Measurements from ENCODE around the gene FLACC1.

Gene FLACC1

GRCh38 chr2:201275990-201276389, 81.2 kb downstream of the FLACC1 start:
- no peak for DNase-seq (ENCODE audit: low read depth in 2 of 2)

GRCh38 chr2:201275069-201275468, 82.1 kb downstream of the FLACC1 start:
- DNase-seq (ENCODE audit: low read depth in 2 of 2): no peak

- DNase-seq (ENCODE audit: low read depth in 2 of 2): no peak
Observed at GRCh38 chr2:201273330-201273983, 83.7 kb downstream of the FLACC1 start.

- DNase-seq (ENCODE audit: low read depth in 2 of 2): no peak
Observed at GRCh38 chr2:201271917-201272316, 85.2 kb downstream of the FLACC1 start.

DNA sequence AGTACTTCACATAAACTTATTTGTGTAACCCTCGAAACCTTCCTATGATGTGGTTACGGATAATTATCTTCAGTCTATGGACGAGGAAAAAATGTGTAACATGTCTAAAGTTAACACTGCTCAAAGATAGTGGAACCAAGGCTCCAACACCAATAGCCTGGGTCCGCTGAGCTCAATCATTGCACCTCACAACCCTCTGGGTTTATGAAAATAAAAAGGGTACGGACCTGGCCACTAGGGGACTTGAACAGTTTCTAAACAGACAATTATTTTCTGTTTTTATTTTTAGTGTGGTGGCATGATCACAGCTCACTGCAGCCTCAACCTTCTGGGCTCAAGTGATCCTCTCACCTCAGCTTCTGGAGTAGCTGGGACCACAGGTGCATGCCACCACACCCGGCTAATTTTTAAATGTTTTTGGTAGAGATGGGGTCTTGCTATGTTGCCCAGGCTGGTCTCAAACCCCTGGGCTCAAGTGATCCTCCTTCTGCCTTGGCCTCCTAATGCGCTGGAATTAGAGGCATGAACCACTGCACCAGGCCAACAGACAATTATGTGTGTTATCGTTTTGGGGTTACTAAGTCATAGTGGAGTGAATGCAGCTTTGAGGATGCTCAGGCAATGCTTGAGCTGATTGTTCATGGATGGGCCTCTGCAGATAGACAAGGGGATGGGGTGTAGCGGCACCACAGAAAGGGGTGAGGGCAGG, 86.7 kb downstream of the FLACC1 start:
- DNase-seq (ENCODE audit: low read depth in 2 of 2): no peak

DNA sequence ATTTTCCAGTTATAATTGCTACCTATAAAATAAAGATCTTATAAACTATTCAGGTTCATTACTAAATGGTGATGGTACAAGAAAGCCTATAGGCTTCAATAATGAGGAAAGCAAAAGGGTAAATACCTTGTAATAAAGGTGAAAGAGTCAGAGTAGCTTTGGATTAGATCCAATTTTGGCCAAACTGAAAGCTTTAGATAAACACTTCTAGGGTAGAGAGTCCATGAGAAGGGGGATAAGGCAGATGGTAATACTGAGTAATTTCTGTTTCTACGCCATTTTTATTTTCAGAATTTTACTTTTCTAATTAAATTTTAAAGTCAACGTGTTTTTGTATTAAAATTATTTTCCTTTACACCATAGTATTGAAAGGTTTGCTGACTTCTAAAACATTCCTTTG, 87.4 kb downstream of the FLACC1 start:
- DNase-seq (ENCODE audit: low read depth in 2 of 2): no peak

- no peak for DNase-seq (ENCODE audit: low read depth in 2 of 2)
Observed at GRCh38 chr2:201267278-201268030, 89.7 kb downstream of the FLACC1 start.

GRCh38 chr2:201266629-201267028, 90.5 kb downstream of the FLACC1 start:
- DNase-seq (ENCODE audit: low read depth in 2 of 2): no peak

- DNase-seq (ENCODE audit: low read depth in 2 of 2): no peak
Observed at GRCh38 chr2:201264472-201265173, 92.5 kb downstream of the FLACC1 start.

DNA sequence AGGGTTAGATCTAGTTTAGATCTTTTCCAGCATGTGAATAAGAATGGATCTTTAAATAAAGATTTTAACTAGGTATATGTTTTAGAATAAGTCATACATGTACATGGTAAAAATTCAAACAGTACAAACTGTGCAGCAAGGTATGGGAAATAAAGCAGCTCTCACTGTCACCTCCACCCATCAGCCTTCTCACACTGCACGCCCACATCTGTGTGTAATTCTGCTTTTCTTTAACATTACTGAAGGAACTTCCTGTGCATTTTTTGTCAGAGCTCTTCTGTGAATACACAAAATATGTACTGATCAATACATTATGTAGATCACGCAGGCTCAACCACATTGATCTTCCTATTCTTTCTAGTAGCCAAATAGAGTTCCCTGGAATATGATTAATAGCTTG, 93.4 kb downstream of the FLACC1 start:
- DNase-seq (ENCODE audit: low read depth in 2 of 2): no peak

DNA sequence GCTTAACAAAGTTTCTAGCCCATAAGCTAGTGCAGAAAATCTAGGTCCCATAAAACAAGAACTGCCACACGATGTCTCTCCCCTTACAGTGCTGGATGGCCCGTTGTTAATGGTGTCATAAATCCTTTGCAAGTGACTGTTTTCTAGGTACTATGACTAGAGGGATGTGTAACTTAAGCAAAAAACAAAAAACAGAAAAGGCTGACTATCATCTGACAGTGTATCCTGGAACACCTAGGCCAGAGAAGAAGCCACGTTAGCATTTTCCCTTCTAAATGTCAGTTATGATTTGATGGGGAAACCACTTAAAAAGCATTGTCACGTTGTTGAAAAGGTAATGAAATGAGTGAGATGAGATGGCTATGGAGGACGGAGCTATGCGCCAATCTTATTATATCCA, 94.4 kb downstream of the FLACC1 start:
- no peak for DNase-seq (ENCODE audit: low read depth in 2 of 2)

DNA sequence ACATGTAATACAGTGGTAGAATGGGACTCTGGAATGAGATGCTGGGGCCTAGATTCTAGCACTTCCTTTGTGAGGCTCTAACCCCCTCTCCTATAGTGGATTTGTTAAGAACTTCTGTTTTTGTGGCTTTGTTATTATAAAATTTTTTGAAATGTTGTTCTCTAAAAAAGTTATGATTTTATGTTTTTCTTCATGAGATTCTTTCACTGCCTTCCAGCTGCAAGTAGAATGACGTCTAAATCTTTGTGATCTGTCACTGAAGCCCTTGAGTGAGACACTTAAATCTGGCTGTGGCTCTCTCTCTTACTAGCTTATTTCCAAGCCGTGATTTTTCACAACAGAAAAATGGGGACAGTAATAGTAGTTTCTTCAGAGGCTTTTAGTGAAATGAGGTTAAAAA, 95.2 kb downstream of the FLACC1 start:
- no peak for DNase-seq (ENCODE audit: low read depth in 2 of 2)

DNA sequence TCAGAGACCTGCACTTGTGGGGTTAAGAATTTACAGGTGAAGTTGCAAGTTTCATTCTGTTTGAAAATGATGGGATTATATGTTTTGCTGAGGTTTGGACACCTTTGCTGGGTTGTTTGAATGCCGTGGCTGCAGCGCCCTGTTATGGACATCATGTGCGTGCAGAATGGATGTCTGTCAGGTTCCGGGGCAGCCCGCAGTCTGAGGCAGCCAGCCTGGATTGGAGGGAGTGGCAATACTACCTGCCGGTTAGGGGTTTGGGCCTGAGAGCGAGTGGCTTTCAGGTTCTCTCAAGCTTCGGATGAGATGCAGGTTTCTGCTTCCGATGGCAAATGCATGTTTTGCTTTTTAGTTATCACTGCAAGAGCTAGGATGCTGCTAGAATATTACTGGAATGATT, 95.7 kb downstream of the FLACC1 start:
- peak in 1 of 2 donors; percentile 37 for DNase-seq (ENCODE audit: low read depth in 2 of 2)

DNA sequence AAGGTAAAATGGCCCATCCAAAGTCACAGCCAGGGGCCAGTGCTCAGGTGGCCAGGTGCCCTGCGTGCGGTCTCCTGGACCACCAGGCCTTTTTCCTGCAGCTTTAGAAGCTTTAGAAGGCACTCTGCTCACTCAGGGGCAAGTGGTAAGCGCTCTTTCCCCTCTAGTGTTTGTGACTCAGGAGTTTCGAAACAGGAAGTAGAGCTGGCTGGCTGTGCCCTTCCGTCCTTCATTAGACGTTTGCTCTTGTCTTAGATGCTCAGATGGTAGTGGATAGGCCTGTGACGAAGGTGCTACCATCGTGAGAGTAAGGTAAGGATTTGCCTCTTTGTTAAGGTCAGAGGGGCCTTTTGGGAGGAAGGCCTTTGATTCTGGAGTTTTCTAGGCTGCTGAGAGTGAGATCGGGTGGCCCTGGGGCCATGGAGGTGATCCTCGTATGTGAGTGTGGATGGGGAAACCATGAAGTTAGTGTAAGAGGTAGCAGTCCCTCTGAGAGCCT, 96.8 kb downstream of the FLACC1 start, which contains the start of gene CASP8:
Gene CASP8, plus strand, starts transcription at position 235 of the 499 bp plus-strand sequence. CDS start 5,951 bp downstream, outside the sequence.
- DNase-seq (ENCODE audit: low read depth in 2 of 2): no peak

- DNase-seq (ENCODE audit: low read depth in 2 of 2): no peak
Observed at GRCh38 chr2:201258666-201259615, 98.2 kb downstream of the FLACC1 start.

DNA sequence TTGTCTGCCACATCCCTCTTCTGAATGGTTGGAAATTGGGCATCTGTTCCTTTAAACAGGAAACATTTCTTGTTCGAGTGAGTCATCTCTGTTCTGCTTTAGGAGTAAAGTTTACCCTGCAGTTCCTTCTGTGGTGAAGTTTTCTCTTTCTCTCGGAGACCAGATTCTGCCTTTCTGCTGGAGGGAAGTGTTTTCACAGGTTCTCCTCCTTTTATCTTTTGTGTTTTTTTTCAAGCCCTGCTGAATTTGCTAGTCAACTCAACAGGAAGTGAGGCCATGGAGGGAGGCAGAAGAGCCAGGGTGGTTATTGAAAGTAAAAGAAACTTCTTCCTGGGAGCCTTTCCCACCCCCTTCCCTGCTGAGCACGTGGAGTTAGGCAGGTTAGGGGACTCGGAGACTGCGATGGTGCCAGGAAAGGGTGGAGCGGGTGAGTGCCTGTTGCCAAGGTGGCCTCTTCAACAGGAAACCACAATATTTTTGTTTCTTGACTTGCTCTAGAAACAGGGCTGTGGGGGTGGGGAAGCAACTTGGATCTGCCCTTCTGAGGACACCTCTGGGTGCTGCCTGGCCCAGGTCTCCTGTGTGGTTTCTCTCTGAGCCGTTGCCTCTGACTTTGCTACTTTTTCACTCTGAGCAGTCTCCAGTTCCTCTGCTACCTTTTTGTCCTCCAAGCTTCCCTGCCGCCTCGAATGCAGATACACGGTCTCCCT, 99.0 kb downstream of the FLACC1 start:
- peak; percentile 81 to 87 for DNase-seq (ENCODE audit: low read depth in 2 of 2)

- no peak for DNase-seq (ENCODE audit: low read depth in 2 of 2)
Observed at GRCh38 chr2:201257381-201257955, 99.7 kb downstream of the FLACC1 start.

DNA sequence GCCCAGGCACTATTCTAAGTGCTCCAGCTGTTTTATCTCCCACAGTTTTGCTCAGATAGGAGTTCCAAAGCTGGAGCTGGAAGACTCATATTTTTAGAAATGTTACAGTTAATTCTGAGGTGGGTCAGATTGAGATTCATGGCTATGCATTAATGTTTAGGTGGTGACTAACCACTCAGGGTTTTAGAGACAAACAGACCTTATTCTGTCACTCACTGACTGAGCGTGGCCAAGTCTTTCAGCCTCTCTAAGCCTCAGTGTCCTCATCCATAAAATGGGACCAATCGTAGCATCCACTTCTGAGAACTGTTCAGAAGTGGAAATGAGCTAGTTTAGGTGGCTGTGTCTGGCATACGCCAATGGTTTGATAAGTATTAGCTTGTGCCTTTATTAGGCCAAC, 101.1 kb downstream of the FLACC1 start:
- no peak for DNase-seq (ENCODE audit: low read depth in 2 of 2)

GRCh38 chr2:201255408-201256033, 101.6 kb downstream of the FLACC1 start:
- DNase-seq (ENCODE audit: low read depth in 2 of 2): no peak

Data from stimulated activated CD4-positive, alpha-beta T cell treated with anti-CD3 and anti-CD28 coated beads, Interleukin-4, amount 100 ng/mL, for 48 hours (primary cell).